Endothelial cell of umbilical vein (primary cell): ENCODE data around the gene ITGA7. TPM values are rescaled to one million over a fixed set of nuclear protein-coding genes. Genes with fewer than 3 reads are reported as not detected.

Experiments
- BruUV-seq: library from RNA; stranded (reverse); fragments of 400-500 nt; replicated peaks from 2 replicates; lab custom pipeline; 2021; lab: Mats Ljungman, UMichigan
- CTCF ChIA-PET: fragments of 300-600, 350-600 bp; sonication (Branson Sonifier 250); formaldehyde crosslinking; loops from one replicate; lab custom pipeline; 2021; ENCODE audit warnings: antibody characterized with exemption, inconsistent platforms; lab: Charles Lee
- POLR2A ChIA-PET: fragments of 300-600, 350-600 bp; sonication (Branson Sonifier 250); formaldehyde crosslinking; loops from one replicate; lab custom pipeline; 2021; ENCODE audit warnings: antibody characterized with exemption, inconsistent platforms; lab: Charles Lee
- DNase-seq: peaks from one replicate; pipeline ENCODE4 v3.0.0-alpha.2; 2011; ENCODE audit warnings: low read depth, low spot score
- FAIRE-seq: peaks from 2 replicates; lab custom pipeline; 2011; peaks lifted over from hg19 to GRCh38; lab: Jason Lieb, UNC
- H2AFZ ChIP-seq: 2 replicates; pipeline ENCODE4 v1.6.0; 2012; ENCODE audit warnings: low read depth, low read length, control low read depth, inconsistent platforms
- H3K27ac ChIP-seq: 2 replicates; pipeline ENCODE4 v1.5.1; 2011; ENCODE audit warnings: low read depth, mild to moderate bottlenecking, control low read depth, low read length, moderate library complexity; ENCODE audit not compliant: insufficient read depth
- H3K27me3 ChIP-seq, 2 experiments: 2 replicates each; pipeline versions ENCODE4 v1.6.0 to v1.6.1; 2011; ENCODE audit warnings: low read length in 2 of 2, mixed read lengths in 1 of 2; ENCODE audit not compliant: control insufficient read depth in 2 of 2, insufficient read depth in 2 of 2
- H3K36me3 ChIP-seq, 2 experiments: 2 replicates in 1 of 2; 3 replicates in 1 of 2; pipeline ENCODE4 v1.5.1; 2011; ENCODE audit warnings: low read length in 2 of 2, mild to moderate bottlenecking in 1 of 2, moderate library complexity in 1 of 2; ENCODE audit not compliant: control insufficient read depth in 2 of 2, insufficient read depth in 2 of 2; ENCODE audit errors: extremely low read depth in 1 of 2
- H3K4me1 ChIP-seq: 3 replicates; pipeline ENCODE4 v1.5.1; 2011; ENCODE audit warnings: mild to moderate bottlenecking, low read length; ENCODE audit not compliant: control insufficient read depth, insufficient read depth; ENCODE audit errors: extremely low read depth
- H3K4me2 ChIP-seq: 2 replicates; pipeline ENCODE4 v1.6.1; 2011; ENCODE audit warnings: low read length, control low read depth, mixed read lengths; ENCODE audit not compliant: insufficient read depth
- H3K4me3 ChIP-seq, 3 experiments: fragments of 200-600 bp in 1 of 3; sonication (generic), shearing (Covaris generic) in 1 of 3; replicated peaks in 1 of 3; 2 replicates each; pipeline ENCODE4 v1.5.1; 2011 to 2016; ENCODE audit warnings: control low read depth in 3 of 3, low read length in 3 of 3, mild to moderate bottlenecking in 2 of 3, inconsistent platforms in 1 of 3, low read depth in 1 of 3, moderate library complexity in 1 of 3; ENCODE audit not compliant: insufficient read depth in 1 of 3
- H3K79me2 ChIP-seq: 2 replicates; pipeline ENCODE4 v1.6.0; 2012; ENCODE audit warnings: low read length, inconsistent platforms; ENCODE audit not compliant: control insufficient read depth, insufficient read depth
- H3K9ac ChIP-seq: replicated peaks from 2 replicates; pipeline ENCODE3; 2011; ENCODE audit warnings: low read length, control low read depth; ENCODE audit not compliant: insufficient read depth; ENCODE audit errors: extremely low read depth
- H3K9me1 ChIP-seq: replicated peaks from 3 replicates; pipeline ENCODE4 v1.6.0; 2011; ENCODE audit warnings: mild to moderate bottlenecking, low read length; ENCODE audit not compliant: control insufficient read depth, insufficient read depth; ENCODE audit errors: extremely low read depth
- H3K9me3 ChIP-seq: replicated peaks from 2 replicates; pipeline ENCODE4 v1.5.1; 2012; ENCODE audit warnings: low read length, inconsistent platforms; ENCODE audit not compliant: control insufficient read depth, insufficient read depth
- H4K20me1 ChIP-seq: replicated peaks from 2 replicates; pipeline ENCODE3; 2011; ENCODE audit warnings: mild to moderate bottlenecking, low read length; ENCODE audit not compliant: control insufficient read depth, insufficient read depth; ENCODE audit errors: extremely low read depth
- CTCF ChIP-seq, 2 donors: IDR thresholded peaks; 1 replicate in 1 of 2; 2 replicates in 1 of 2; pipeline ENCODE4 v1.5.1; 2011; ENCODE audit warnings: low read length in 2 of 2, mild to moderate bottlenecking in 2 of 2, moderate library complexity in 2 of 2, control low read depth in 1 of 2, inconsistent platforms in 1 of 2, low read depth in 1 of 2; ENCODE audit not compliant: insufficient read depth in 1 of 2; ENCODE audit errors: extremely low read depth in 1 of 2
- EZH2 ChIP-seq: IDR thresholded peaks from 2 replicates; pipeline ENCODE4 v1.6.1; 2012; ENCODE audit warnings: borderline replicate concordance, low read depth, mild to moderate bottlenecking, moderate library complexity, low read length, inconsistent platforms; ENCODE audit not compliant: severe bottlenecking
- FOS ChIP-seq: IDR thresholded peaks from 2 replicates; pipeline ENCODE4 v1.6.1; 2011; ENCODE audit warnings: mild to moderate bottlenecking, low read length, moderate library complexity, borderline replicate concordance; ENCODE audit not compliant: insufficient read depth
- GATA2 ChIP-seq: IDR thresholded peaks from 2 replicates; pipeline ENCODE4 v1.7.0; 2011; ENCODE audit warnings: low read depth, mild to moderate bottlenecking, moderate library complexity, mixed read lengths, low read length; ENCODE audit not compliant: insufficient read length, insufficient read depth
- JUN ChIP-seq: IDR thresholded peaks from 2 replicates; pipeline ENCODE4 v1.6.1; 2011; ENCODE audit warnings: borderline replicate concordance, low read depth; ENCODE audit not compliant: insufficient read length, insufficient read depth
- MAX ChIP-seq: IDR thresholded peaks from 2 replicates; pipeline ENCODE4 v1.6.1; 2011; ENCODE audit not compliant: insufficient read depth, insufficient read length
- MYC ChIP-seq: IDR thresholded peaks from one replicate; pipeline ENCODE4 v1.6.1; 2011; ENCODE audit warnings: mild to moderate bottlenecking, low read depth, low read length
- POLR2A ChIP-seq: IDR thresholded peaks from 2 replicates; pipeline ENCODE4 v1.6.1; 2012; ENCODE audit warnings: low read depth, mild to moderate bottlenecking, control low read depth, low read length
- POLR2AphosphoS5 ChIP-seq: IDR thresholded peaks from 2 replicates; pipeline ENCODE4 v1.6.1; 2012; ENCODE audit warnings: low read depth, mild to moderate bottlenecking, control low read depth, low read length, moderate library complexity; ENCODE audit not compliant: insufficient read depth
- dilution Hi-C: fragments of 300-500 bp; cut with MboI; formaldehyde crosslinking; loops from one replicate; pipeline ENCODE4 v1.15.0; 2019; ENCODE audit warnings: low sequenced_read_pairs; ENCODE audit not compliant: extremely low pct_ligation_motif_present
- intact Hi-C: fragments of 100-400 bp; cut with micrococcal nuclease; formaldehyde crosslinking; loops from one replicate; pipeline ENCODE4 v1.10.0; 2022
- polyA plus RNA-seq, 4 experiments: library from polyadenylated mRNA; depleted of rRNA in 3 of 4; stranded (reverse) in 3 of 4; unstranded in 1 of 4; fragments of >200 nt; gene quantifications; 2 replicates each; pipeline versions ENCODE4 v1.2.1 to v1.2.3, GENCODE V29; 2011 to 2012; ENCODE audit warnings: missing spikeins in 1 of 4
- total RNA-seq: library from RNA; stranded (reverse); gene quantifications from 2 replicates; pipeline ENCODE4 v1.2.3, GENCODE V29; 2021

ITGA7 gene
- total and polyA plus RNA-seq, 2 donors (not counting 3 experiments of a cell fraction or from before 2014, with no cell fraction given), result 0.41 to 0.84 TPM

GRCh38 chr12:55713721-55714120 is 6.0 kb upstream of the ITGA7 start:
- FAIRE-seq (no peak), DNase-seq (no peak)
- Histone ChIP-seq H3K4me1 (peaks cover 20% of the 10 kb centered on the region), H4K20me1 (no peaks in the 10 kb centered on the region), H3K79me2 (no peaks in the 10 kb centered on the region), H3K4me2 (no peak overlapping the region), H3K4me3 (no peak overlapping the region), H3K9ac (no peak overlapping the region), H3K27ac (no peak overlapping the region), H3K9me1 (no peaks in the 10 kb centered on the region), H2AFZ (no peak overlapping the region), H3K36me3 (no peaks in the 10 kb centered on the region), H3K27me3 (peaks cover 28 to 29% of the 10 kb centered on the region in 2 experiments), H3K9me3 (no peaks in the 10 kb centered on the region)
- BruUV-seq, result no TSS peak
- TF ChIP-seq POLR2A, result no peak
- no peak for TF ChIP-seq GATA2
- TF ChIP-seq CTCF (IDR thresholded peaks at IDR 0.05; ENCODE audit: extremely low read depth in 1 of 2, insufficient read depth in 1 of 2, low read depth in 1 of 2, low read length in 2 of 2), result no peak
- TF ChIP-seq MAX, result no peak
- POLR2A ChIA-PET, result no interaction called here
- intact Hi-C loops (no loop called here), dilution Hi-C loops (no loop called here)
- CTCF ChIA-PET, result no interaction called here

DNA sequence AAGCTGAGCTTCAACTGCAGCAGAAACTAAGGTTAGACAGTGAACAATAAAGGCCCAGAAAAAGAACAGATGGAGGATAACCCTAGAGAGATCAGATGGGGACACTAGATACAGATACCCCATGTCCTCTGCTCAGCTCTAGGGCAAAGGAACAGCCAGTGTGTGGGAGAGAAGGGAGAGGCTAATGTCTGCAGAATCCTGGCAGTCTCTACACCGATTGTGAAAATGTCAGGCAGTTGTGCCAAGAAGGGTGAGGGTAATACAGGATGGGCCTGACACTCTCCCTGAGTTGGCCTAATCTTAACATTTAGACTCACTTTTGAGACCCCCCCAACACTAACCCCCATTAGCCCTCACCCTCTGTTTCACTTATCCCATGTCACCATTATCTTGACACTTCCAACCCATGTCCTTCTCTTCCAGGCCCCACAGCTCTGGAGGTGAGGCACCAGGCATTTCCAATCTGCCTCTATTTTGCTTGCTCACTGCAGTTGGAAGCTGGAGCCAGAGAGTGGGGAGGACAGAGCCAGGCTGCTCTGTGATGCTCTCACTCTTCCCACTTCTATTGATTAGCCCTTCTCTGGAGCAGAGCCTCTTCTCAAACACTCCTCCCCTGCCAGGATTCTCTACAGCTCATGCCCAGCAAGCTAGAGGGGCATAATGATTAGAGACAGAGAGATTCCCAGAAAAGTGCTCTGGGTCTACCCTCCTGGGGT is 5.2 kb upstream of the ITGA7 start:
- Histone ChIP-seq H3K4me1 (peaks cover 19% of the 10 kb centered on the region), H3K9me3 (no peaks in the 10 kb centered on the region), H2AFZ (no peak overlapping the region), H3K9ac (no peak overlapping the region), H3K9me1 (no peaks in the 10 kb centered on the region), H4K20me1 (no peaks in the 10 kb centered on the region), H3K4me2 (no peak overlapping the region), H3K27me3 (peaks cover 32 to 34% of the 10 kb centered on the region in 2 experiments), H3K27ac (no peak overlapping the region), H3K79me2 (no peaks in the 10 kb centered on the region), H3K36me3 (no peaks in the 10 kb centered on the region), H3K4me3 (no peak overlapping the region)
- no TSS peak for BruUV-seq
- no peak for TF ChIP-seq FOS
- TF ChIP-seq MYC, result no peak
- TF ChIP-seq JUN, result no peak
- TF ChIP-seq POLR2A, result no peak
- no peak for TF ChIP-seq MAX
- no peak for TF ChIP-seq EZH2
- no peak for TF ChIP-seq POLR2AphosphoS5
- no peak for TF ChIP-seq GATA2
- TF ChIP-seq CTCF (IDR thresholded peaks at IDR 0.05; ENCODE audit: extremely low read depth in 1 of 2, insufficient read depth in 1 of 2, low read depth in 1 of 2, low read length in 2 of 2), result no peak
- FAIRE-seq (no peak), DNase-seq (no peak)
- dilution Hi-C loops (no loop called here), intact Hi-C loops (no loop called here)
- ChIA-PET POLR2A (no interaction called here), CTCF (interaction anchor here (1.5 to 2.3 kb wide), 2 partner anchors 25 to 57 kb away, joined by 6 to 7 read pairs; no protein-coding TSS in a partner anchor)
